NCI-H1417 (cell line): ENCODE results near the gene SEL1L.
"Not testable (repeated sequence)": the region's sequence is repeated elsewhere in the genome, so short reads cannot be mapped to it uniquely, and the experiment has no call there.

ENCODE experiments used
- DNase-seq, 3 experiments: peaks; one replicate each; lab custom pipeline; 2025; lab: John Stamatoyannopoulos, UW

Gene SEL1L

GRCh38 chr14:81533536-81534343 lies at the start of gene SEL1L:
Gene SEL1L (minus strand): TSS chr14:81533853. CDS start chr14:81533744, 109 bp downstream.
- DNase-seq: peak; percentile 100

GRCh38 chr14:81582420-81582819 lies 48.8 kb upstream of the SEL1L start:
- DNase-seq: no peak

- no peak for DNase-seq
Measured at GRCh38 chr14:81579115-81579514, 45.5 kb upstream of the SEL1L start.

GRCh38 chr14:81571437-81571836 lies 37.8 kb upstream of the SEL1L start:
- DNase-seq: no peak

- DNase-seq: no peak
Measured at GRCh38 chr14:81567302-81567701, 33.6 kb upstream of the SEL1L start.

- peak in 2 of 3 experiments; percentile 22 to 23 for DNase-seq
Measured at GRCh38 chr14:81565441-81566290, 32.0 kb upstream of the SEL1L start.

- no peak for DNase-seq
Measured at GRCh38 chr14:81562818-81563217, 29.2 kb upstream of the SEL1L start.

- DNase-seq: no peak
Measured at GRCh38 chr14:81561084-81561775, 27.6 kb upstream of the SEL1L start.

- DNase-seq: no peak
Measured at GRCh38 chr14:81559385-81559784, 25.7 kb upstream of the SEL1L start.

- DNase-seq: no peak
Measured at GRCh38 chr14:81557146-81557545, 23.5 kb upstream of the SEL1L start.

- DNase-seq: no peak
Measured at GRCh38 chr14:81555684-81556083, 22.0 kb upstream of the SEL1L start.

GRCh38 chr14:81555051-81555450 lies 21.4 kb upstream of the SEL1L start:
- peak in 1 of 3 experiments; percentile 48 for DNase-seq

- DNase-seq: no peak
Measured at GRCh38 chr14:81551471-81551870, 17.8 kb upstream of the SEL1L start.

- no peak for DNase-seq
Measured at GRCh38 chr14:81550001-81550637, 16.5 kb upstream of the SEL1L start.

GRCh38 chr14:81541206-81541605 lies 7.6 kb upstream of the SEL1L start:
- DNase-seq: not testable (repeated sequence)

GRCh38 chr14:81537193-81537592 lies 3.5 kb upstream of the SEL1L start:
- peak in 2 of 3 experiments; percentile 12 to 17 for DNase-seq

- DNase-seq: peak in 2 of 3 experiments; percentile 8 to 47
Measured at GRCh38 chr14:81536241-81536771, 2.7 kb upstream of the SEL1L start.

GRCh38 chr14:81535396-81536164 lies 1.9 kb upstream of the SEL1L start:
- DNase-seq: no peak

- peak in 1 of 3 experiments; percentile 47 for DNase-seq
Measured at GRCh38 chr14:81534510-81535074, 939 bp upstream of the SEL1L start.

- peak in 1 of 3 experiments; percentile 52 for DNase-seq
Measured at GRCh38 chr14:81533212-81533535, 479 bp downstream of the SEL1L start.

- DNase-seq: no peak
Measured at GRCh38 chr14:81529391-81529790, 4.3 kb downstream of the SEL1L start.
